ENCODE data around the gene CYP46A1.

CYP46A1 gene

DNA sequence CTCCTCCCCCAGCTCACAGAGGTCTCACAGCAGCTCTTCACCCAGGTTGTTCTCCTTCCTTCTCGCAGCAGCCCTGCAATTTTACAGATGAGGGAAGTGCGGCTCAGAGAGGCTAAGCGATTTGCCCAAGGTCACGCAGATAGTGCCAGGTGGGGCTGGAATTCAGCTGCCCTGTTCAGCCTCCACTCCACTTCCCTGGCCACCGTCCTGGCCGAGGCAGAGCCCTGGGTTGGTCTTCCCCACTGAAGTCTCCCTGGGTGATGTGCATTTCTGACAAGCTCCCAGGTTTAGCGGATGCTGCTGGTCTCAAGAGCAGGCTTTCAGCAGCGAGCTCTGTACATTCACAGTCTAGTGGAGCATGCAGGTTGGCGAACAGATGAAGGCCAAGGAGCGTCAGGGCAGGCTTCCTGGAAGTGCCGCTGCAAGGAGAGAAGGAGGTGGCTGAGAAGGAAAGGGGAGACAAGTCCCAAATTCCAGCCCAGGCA lies 80.2 kb downstream of the CYP46A1 start:
- no peak for DNase-seq

GRCh38 chr14:99768381-99768780 lies 84.3 kb downstream of the CYP46A1 start:
- DNase-seq = no peak

GRCh38 chr14:99769123-99769522 lies 85.0 kb downstream of the CYP46A1 start:
- no peak for DNase-seq

- no peak for DNase-seq
These were observed 85.7 kb downstream of the CYP46A1 start for GRCh38 chr14:99769799-99770198.

DNA sequence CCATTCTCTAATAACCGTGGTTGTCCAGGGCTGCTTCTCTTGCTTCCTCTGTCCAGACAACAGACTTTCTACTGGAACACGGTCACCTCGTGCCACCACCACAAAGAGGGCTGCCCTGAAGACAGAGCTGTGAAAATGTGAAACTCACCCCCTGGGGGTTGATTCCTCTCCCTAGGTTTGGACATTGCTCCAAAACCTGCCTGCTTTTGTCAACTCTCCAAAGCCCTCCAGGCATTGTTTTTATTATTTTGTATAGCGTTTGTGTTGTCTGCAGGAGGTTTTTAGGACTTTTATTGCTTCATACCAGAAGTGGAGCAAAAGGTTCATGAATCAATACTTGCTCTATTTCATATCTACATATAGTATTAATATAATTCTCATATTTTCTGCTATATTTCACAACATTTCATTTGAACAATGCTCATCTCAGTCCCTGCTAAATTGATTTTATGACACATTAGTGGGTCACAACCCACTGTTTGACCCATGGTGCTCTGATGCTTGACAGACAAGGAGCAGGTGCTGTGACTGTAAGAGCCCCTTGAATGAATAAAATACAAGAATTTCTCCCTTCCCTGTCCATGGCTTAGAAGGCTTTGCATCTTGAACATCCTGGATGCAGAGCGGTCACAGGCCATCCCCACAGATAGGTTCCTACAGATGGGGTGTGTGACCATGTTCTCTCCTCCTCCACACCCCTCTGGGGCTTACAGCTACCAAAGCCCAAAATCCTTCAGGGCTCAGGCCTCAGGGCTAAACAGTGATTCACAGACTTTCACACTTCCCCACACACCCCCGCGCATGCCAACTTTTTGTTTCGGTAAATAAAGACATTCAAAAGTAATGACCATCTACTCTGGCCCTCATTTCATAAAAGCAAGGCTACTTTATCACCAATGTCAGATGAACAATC lies 88.5 kb downstream of the CYP46A1 start:
- no peak for DNase-seq

GRCh38 chr14:99773521-99774497 lies 89.7 kb downstream of the CYP46A1 start:
- no peak for DNase-seq

DNA sequence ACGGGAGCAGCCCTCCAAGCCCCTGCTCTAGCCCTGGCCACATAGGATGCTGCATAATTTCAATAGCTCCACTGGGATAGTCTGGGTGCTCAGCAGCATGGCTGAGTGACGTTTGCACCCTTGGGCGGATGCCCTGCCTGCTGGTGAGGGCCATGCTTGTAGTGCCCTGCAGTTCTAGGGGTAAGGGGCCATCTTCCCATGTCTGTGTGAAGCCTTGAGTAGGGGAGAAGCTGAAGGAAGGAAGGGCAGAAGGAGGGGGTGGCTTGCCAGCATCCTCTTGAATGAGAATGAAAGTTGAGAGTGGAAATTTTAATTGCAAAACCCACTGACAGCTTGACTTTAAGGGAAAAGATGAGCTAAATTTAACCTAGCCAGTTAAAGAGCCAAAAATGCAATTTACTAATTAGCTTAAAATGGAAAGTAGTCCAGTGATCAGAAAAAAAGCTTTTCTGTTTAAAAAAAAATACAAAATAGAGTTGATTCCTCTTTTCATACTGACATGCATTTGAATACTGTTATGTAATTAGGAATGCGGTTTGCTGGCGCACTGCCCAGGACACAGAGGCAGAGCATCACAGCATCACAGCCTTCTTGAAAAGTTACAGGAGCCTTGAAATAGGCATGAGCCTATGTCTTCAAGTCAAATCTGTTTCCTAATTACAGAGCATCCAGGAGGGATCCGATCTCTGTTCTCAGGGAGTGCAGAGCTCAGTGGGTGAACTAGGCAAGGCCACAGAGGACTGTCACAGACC lies 90.6 kb downstream of the CYP46A1 start:
- DNase-seq = no peak

- no peak for DNase-seq
These were observed 91.3 kb downstream of the CYP46A1 start for GRCh38 chr14:99775351-99775750.
